NCI-H1436 treated with DMSO at 0.1 percent for 48 hours (cell line): ENCODE measurements around the gene NLRP3.
"Not testable (repeated sequence)": the region's sequence is repeated elsewhere in the genome, so short reads cannot be mapped to it uniquely, and the experiment has no call there.

Experiments
- DNase-seq: peaks from one replicate; lab custom pipeline; 2025; lab: John Stamatoyannopoulos, UW

NLRP3 gene

GRCh38 chr1:247469141-247469535 is 53.2 kb downstream of the NLRP3 start:
- no peak for DNase-seq

GRCh38 chr1:247470942-247471429 is 55.0 kb downstream of the NLRP3 start:
- DNase-seq = not testable (repeated sequence)

GRCh38 chr1:247471445-247472016 is 55.6 kb downstream of the NLRP3 start:
- no peak for DNase-seq

- DNase-seq = no peak
Measured at GRCh38 chr1:247472035-247472434, 56.1 kb downstream of the NLRP3 start.

- no peak for DNase-seq
Measured at GRCh38 chr1:247474367-247474766, 58.4 kb downstream of the NLRP3 start.

- no peak for DNase-seq
Measured at GRCh38 chr1:247475793-247476192, 59.8 kb downstream of the NLRP3 start.

GRCh38 chr1:247476328-247477058 is 60.5 kb downstream of the NLRP3 start:
- not testable (repeated sequence) for DNase-seq

- DNase-seq = no peak
Measured at GRCh38 chr1:247482747-247483146, 66.8 kb downstream of the NLRP3 start.

GRCh38 chr1:247487057-247487456 is 71.1 kb downstream of the NLRP3 start:
- DNase-seq = no peak

- DNase-seq = no peak
Measured at GRCh38 chr1:247491328-247491727, 75.4 kb downstream of the NLRP3 start.

GRCh38 chr1:247493106-247493505 is 77.1 kb downstream of the NLRP3 start:
- DNase-seq = no peak

GRCh38 chr1:247494767-247495166 is 78.8 kb downstream of the NLRP3 start:
- no peak for DNase-seq

GRCh38 chr1:247496581-247497285 is 80.8 kb downstream of the NLRP3 start:
- DNase-seq = no peak
